GM06990 (cell line): ENCODE results near the gene CTSF.
"Not testable (repeated sequence)": the region's sequence is repeated elsewhere in the genome, so short reads cannot be mapped to it uniquely, and the experiment has no call there.

Experiments used
- DNase-seq: peaks from one replicate; pipeline ENCODE4 v3.0.0-alpha.2; 2011; ENCODE audit not compliant: insufficient read length; ENCODE audit errors: extremely low read depth
- H3K27me3 ChIP-seq: replicated peaks from 2 replicates; pipeline ENCODE4 v1.6.0; 2011; ENCODE audit warnings: low read length; ENCODE audit not compliant: control insufficient read depth, insufficient read depth
- H3K36me3 ChIP-seq: 2 replicates; pipeline ENCODE4 v1.5.1; 2011; ENCODE audit warnings: low read length; ENCODE audit not compliant: control insufficient read depth, insufficient read depth
- H3K4me3 ChIP-seq: replicated peaks from 2 replicates; pipeline ENCODE4 v1.5.1; 2011; ENCODE audit warnings: low read depth, mild to moderate bottlenecking, control low read depth, low read length
- CTCF ChIP-seq: IDR thresholded peaks from 2 replicates; pipeline ENCODE4 v1.5.1; 2011; ENCODE audit warnings: low read length, control low read depth, mild to moderate bottlenecking, inconsistent platforms; ENCODE audit not compliant: insufficient read depth, poor library complexity, severe bottlenecking

Gene CTSF

GRCh38 chr11:66609721-66610617 is 41.6 kb upstream of the CTSF start:
- Histone ChIP-seq H3K27me3 (no peaks in the 10 kb centered on the region), H3K36me3 (peaks cover 12% of the 10 kb centered on the region), H3K4me3 (no peak overlapping the region)
- TF ChIP-seq CTCF = no peak
- DNase-seq = no peak

GRCh38 chr11:66607126-66607834 is 38.9 kb upstream of the CTSF start:
- no peak for TF ChIP-seq CTCF
- no peak overlapping the region for H3K4me3 ChIP-seq
- DNase-seq = no peak
- no peaks in the 10 kb centered on the region for H3K27me3 ChIP-seq
- peaks cover 21% of the 10 kb centered on the region for H3K36me3 ChIP-seq

GRCh38 chr11:66606608-66607007 is 38.2 kb upstream of the CTSF start:
- peaks cover 21% of the 10 kb centered on the region for H3K36me3 ChIP-seq
- DNase-seq, H3K27me3 ChIP-seq, H3K4me3 ChIP-seq: not testable (repeated sequence)

GRCh38 chr11:66604155-66604554 is 35.7 kb upstream of the CTSF start:
- DNase-seq = no peak
- Histone ChIP-seq H3K27me3 (no peaks in the 10 kb centered on the region), H3K4me3 (no peak overlapping the region), H3K36me3 (peaks cover 26% of the 10 kb centered on the region)
- TF ChIP-seq CTCF = no peak

- no peaks in the 10 kb centered on the region for H3K27me3 ChIP-seq
- H3K36me3 ChIP-seq = peaks cover 28% of the 10 kb centered on the region
- H3K4me3 ChIP-seq = no peak overlapping the region
- TF ChIP-seq CTCF = no peak
- DNase-seq = no peak
Measured at GRCh38 chr11:66603072-66603471, 34.7 kb upstream of the CTSF start.

GRCh38 chr11:66600631-66601233 is 32.3 kb upstream of the CTSF start:
- H3K36me3 ChIP-seq = peaks cover 24% of the 10 kb centered on the region
- no peak for DNase-seq
- H3K4me3 ChIP-seq = no peak overlapping the region
- TF ChIP-seq CTCF = no peak
- H3K27me3 ChIP-seq = no peaks in the 10 kb centered on the region
